Mucosa of stomach (tissue), 1 donor: Measurements from ENCODE around the gene CHD5.

ENCODE experiments used
- H3K27me3 ChIP-seq: one replicate; pipeline ENCODE4 v1.7.0; 2013; ENCODE audit warnings: mild to moderate bottlenecking, low read length; ENCODE audit not compliant: control insufficient read depth, insufficient read depth
- H3K36me3 ChIP-seq: one replicate; pipeline ENCODE4 v1.7.0; 2013; ENCODE audit warnings: low read length; ENCODE audit not compliant: control insufficient read depth, insufficient read depth
- H3K4me1 ChIP-seq: one replicate; pipeline ENCODE4 v1.7.0; 2013; ENCODE audit warnings: mild to moderate bottlenecking, low read length; ENCODE audit not compliant: control insufficient read depth, insufficient read depth
- H3K4me3 ChIP-seq: one replicate; pipeline ENCODE4 v1.7.0; 2013; ENCODE audit warnings: low read length
- H3K9ac ChIP-seq: one replicate; pipeline ENCODE4 v1.7.0; 2013; ENCODE audit warnings: mild to moderate bottlenecking, low read length, moderate library complexity
- H3K9me3 ChIP-seq: one replicate; pipeline ENCODE4 v1.7.0; 2013; ENCODE audit warnings: mild to moderate bottlenecking, low read length, moderate library complexity; ENCODE audit not compliant: control insufficient read depth
- donor health status: Pancreatic carcinoma.

CHD5 gene

DNA sequence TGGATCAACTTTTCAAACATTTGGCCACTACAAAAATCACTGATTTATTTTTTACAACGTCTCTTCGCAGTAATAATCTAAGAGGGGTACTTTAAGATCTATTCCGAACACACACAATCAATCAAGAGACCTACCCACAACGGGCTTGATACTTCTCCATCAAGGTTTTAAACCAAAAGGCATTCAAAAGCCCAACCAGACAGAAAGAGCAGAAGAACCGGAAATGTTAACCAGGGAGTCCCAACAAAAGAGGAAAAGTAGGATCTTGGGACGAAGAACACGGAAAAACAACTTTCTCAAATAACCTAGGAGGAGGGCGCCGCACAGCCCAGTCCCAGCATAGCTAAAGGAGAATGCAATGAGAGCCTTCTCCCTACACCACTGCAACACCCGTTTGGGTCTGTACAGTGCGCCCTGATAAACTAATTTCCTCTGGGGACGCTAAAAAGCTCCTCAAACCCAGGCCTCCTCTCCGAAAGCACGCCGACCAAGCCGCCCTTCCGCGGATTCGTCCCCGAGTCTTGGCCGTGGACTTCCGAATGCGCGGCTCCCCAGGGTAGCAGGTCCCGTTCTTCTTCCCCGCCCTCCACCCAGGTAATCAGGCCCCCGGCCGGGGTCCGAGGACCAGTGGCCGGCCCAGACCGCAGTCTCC is 18.7 kb upstream of the CHD5 start:
- Histone ChIP-seq H3K4me3 (peak overlapping the region; percentile 69), H3K9ac (peak overlapping the region; percentile 84), H3K9me3 (no peaks in the 10 kb centered on the region), H3K36me3 (no peaks in the 10 kb centered on the region), H3K27me3 (no peaks in the 10 kb centered on the region), H3K4me1 (peaks cover 15% of the 10 kb centered on the region)

DNA sequence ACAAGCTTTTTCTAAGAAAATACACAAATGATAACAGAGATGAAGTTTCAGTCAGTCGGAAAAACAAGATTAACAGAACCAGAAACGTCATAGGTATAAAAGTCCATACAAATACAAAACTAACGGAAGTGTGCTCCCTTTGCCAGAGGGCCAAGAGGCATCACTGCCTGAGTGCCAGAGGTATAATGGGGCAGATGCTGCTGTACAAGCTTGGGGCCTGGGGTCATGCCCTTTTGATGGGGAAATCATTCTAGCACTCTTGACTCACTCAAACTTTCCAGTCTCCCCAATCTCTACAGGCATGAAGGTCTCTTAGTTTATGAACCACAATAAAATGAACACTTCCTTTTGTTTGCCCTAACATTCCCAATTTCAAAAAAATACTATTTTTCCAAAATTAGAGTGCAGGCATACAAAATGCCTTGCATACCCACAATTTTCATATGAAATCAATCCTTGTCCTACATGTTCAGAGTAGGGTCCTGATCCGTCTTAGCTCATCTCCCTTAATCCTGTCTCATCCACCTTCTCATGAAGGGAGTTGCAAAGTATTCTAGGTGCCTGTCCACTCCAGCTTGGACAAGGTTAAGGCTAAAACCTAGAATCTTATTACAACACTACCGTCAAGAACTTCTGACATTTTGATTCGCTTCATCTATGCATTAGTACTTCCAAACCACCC is 17.8 kb upstream of the CHD5 start:
- Histone ChIP-seq H3K36me3 (no peaks in the 10 kb centered on the region), H3K9ac (peak overlapping the region; percentile 84), H3K9me3 (no peaks in the 10 kb centered on the region), H3K4me1 (peaks cover 15% of the 10 kb centered on the region), H3K27me3 (no peaks in the 10 kb centered on the region), H3K4me3 (peak overlapping the region; percentile 69)

DNA sequence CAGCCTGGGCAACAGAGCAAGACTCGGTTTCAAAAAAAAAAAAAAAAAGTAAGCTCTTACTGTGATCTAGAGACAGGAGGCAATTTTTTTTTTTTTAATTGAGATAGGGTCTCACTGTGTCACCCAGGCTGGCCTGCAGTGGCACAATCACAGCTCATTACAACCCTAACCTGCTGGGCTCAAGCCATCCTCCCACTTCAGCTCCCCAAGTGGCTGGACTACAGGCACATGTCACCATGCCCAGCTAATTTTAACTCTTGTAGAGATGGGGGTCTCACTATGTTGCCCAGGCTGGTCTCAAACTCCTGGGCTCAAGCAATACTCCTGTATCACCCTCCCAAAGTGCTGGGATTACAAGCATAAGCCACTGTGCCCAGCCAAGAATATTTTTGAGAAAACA is 11.8 kb upstream of the CHD5 start:
- H3K9me3 ChIP-seq, result no peaks in the 10 kb centered on the region
- no peaks in the 10 kb centered on the region for H3K27me3 ChIP-seq
- no peaks in the 10 kb centered on the region for H3K36me3 ChIP-seq

DNA sequence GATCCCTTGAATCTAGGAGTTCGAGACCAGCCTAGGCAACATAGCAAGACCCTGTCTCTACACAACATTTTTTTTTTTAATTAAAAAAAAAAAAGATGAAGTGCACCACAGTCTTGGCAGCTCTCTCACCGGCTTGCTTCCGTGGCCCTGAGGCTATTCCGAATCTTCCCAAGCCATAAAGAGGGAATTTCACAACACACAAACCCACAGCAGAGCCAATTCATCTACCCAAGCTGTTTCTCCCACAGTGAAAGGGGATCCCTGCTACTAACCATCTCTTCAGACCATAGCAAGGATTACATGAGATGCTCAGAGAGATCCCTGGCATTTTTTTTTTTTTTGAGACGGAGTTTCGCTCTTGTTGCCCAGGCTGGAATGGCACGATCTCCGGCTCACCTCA is 8.3 kb upstream of the CHD5 start:
- Histone ChIP-seq H3K9me3 (no peaks in the 10 kb centered on the region), H3K4me1 (no peaks in the 10 kb centered on the region), H3K4me3 (no peak overlapping the region), H3K36me3 (no peaks in the 10 kb centered on the region), H3K27me3 (no peaks in the 10 kb centered on the region), H3K9ac (no peak overlapping the region)

More for the DNA sequence above, 11.8 kb upstream of the CHD5 start:
- Histone ChIP-seq H3K4me3 (no peak overlapping the region), H3K4me1 (no peaks in the 10 kb centered on the region), H3K9ac (no peak overlapping the region)

DNA sequence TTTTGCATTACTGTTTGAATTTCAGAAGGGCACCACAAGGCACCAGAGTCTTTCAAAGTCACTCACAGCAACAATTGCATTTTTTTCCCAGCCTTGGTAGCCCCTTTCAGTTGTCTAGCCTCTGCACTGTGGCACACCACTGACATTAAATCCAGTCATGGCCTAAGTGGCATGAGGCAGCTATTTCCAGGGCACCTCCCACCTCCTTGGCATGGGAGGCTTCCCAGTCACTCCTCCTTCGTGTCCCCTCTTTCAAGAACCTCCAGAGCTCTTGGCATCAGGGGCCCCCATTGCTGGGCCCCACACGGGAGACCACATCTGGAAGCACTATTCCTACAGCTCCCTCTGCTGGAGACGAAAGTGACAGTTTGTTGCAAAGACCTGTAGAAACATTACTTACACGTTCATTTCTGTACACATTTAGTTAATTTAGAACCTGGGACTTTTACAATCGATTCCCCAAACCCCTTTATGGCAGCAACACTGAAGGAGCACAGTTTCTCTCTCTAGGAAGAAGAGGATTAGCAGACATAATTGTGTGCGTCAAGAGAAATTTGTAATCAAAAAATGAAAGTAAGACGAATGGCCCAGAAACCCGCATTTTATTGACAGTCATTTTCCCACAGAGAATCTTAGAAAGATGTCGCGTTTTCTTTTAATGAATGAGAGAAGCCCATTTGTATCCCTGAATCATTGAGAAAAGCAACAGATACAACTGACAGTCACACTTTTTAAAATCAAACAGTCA is 5.7 kb upstream of the CHD5 start:
- Histone ChIP-seq H3K9ac (no peak overlapping the region), H3K4me3 (no peak overlapping the region), H3K9me3 (no peaks in the 10 kb centered on the region), H3K36me3 (no peaks in the 10 kb centered on the region), H3K4me1 (no peaks in the 10 kb centered on the region), H3K27me3 (peaks cover 11% of the 10 kb centered on the region)

DNA sequence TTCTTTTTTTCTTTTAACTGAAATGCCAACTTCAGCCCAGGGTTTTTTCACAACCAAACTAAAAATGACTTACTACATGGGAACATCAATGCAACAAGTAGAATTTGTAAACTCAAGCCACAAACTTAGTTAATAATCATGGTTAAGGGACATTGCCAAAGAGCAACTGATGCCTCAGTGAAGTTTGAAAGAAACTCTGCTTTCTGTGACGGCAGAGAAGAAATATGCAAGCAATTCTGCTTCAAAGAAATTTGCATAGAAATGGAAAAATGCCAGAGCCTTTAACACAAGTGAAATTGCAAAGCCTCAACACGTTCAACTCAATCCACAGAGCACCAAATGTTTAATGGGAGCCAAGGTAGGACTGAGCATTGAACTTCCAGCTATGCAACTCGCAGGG is 5.0 kb upstream of the CHD5 start:
- no peaks in the 10 kb centered on the region for H3K4me1 ChIP-seq
- H3K4me3 ChIP-seq, result no peak overlapping the region
- H3K36me3 ChIP-seq, result no peaks in the 10 kb centered on the region
- H3K9me3 ChIP-seq, result no peaks in the 10 kb centered on the region
- no peak overlapping the region for H3K9ac ChIP-seq
- H3K27me3 ChIP-seq, result peaks cover 14% of the 10 kb centered on the region

DNA sequence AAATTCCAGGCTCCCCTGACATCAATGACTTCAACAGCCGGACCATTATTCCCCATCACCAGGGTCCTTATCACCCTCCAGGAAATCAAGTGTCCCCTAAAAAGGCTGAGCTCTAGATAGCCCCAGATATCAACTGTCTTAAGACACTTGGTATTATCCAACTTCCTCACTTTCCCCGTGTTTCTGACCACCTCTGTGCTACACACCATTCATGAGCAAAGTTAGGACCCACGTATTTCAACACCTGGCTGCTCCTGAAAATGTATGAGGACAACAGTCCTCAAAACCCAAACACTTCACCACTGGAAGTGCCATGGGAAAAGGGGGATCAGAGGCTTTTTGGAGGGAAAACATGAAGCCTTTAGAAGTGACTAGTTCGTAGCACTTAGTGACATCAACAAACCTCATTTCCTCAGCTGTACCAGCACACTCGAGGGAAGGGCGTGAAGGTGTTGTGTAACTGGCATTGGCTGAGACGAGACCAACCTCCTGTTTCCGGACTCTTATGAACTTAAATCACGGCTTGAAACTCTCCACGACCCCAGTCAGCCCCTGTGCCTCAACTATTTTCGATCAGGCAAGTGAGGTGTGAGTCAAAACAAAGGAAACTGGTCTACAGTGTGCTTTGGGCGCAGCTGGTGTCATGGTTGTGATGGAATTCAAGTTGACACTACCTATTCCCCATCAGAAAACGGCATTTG is 4.1 kb upstream of the CHD5 start:
- Histone ChIP-seq H3K36me3 (no peaks in the 10 kb centered on the region), H3K4me3 (no peak overlapping the region), H3K4me1 (no peaks in the 10 kb centered on the region), H3K9ac (no peak overlapping the region), H3K27me3 (peaks cover 14% of the 10 kb centered on the region), H3K9me3 (no peaks in the 10 kb centered on the region)

DNA sequence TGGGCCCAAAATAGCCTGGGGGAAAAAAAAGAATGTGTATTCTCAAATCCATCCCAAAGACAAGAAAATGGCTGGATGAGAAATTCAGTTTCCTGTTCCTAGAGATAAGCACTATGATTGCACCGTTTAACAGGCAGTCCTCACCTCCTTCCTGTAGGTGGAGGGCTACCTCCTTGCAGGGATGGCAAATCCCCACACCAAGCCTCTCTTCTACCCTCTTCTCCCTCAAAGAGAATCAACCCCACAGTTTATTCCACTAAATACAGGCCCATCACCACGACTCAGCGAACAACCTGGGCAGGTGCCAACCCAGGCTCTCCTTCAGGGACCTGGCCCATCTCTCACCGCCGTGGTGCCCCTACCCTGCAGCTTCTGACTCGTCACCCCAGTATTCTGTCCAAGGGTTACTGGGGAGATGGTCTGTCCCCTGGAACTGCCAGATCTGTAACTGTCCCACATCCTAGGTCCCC is 3.4 kb upstream of the CHD5 start:
- Histone ChIP-seq H3K9ac (no peak overlapping the region), H3K4me3 (no peak overlapping the region), H3K9me3 (no peaks in the 10 kb centered on the region), H3K27me3 (peaks cover 21% of the 10 kb centered on the region), H3K36me3 (no peaks in the 10 kb centered on the region), H3K4me1 (peaks cover 4% of the 10 kb centered on the region)

DNA sequence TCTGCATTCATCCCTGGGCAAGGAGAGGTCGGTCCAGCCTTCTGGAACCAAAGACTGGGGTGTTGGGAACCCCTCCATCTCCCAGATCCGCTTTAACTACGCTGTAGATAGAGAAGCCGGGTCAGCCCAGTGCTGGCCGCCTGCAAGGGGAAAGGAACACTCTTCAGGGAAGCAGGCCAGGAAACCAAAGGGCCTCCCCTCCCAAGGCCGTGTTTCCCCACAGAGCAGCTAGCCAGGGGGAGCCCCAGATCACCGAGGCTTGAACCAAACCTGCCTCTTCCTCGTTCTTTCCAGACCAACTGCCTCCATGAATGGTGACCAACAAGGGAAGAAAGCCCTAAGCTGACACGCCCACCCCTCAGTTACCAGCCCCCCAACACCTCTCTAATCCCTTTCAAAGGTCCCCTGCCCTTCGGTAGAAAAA is 1.2 kb upstream of the CHD5 start:
- peaks cover 41% of the 10 kb centered on the region for H3K27me3 ChIP-seq

DNA sequence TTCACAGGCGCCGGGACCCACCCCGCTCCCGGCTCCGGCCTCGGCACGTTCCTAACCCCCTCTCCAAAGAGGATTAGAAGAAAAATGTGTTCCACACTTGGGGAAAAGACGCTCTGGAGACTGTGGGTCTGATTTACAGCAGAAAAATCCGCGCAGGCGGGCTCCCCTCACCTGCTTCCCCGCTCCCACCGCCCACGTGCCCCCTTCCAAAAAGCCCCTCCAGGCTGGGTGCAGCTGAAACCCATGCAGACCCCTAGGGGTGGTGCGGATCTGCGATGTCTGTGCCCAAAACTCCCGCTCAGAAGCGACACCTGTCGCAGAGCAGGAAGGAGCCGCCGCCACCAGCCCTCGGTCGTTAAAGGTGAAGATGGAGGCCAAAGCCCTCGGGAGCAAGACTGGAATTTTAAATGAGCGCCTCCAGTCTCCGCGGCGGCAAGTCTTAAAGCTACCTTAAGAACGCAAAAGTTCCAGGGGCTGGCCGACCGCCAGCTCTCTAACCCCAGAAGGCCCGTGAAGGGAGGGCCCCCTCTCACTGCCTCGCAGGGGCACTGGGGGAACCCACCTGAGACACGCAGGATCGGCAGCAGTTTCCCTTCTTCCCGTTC is 688 bp upstream of the CHD5 start:
- peaks cover 4% of the 10 kb centered on the region for H3K4me1 ChIP-seq
- no peaks in the 10 kb centered on the region for H3K36me3 ChIP-seq
- H3K9me3 ChIP-seq, result no peaks in the 10 kb centered on the region
- H3K9ac ChIP-seq, result no peak overlapping the region
- no peak overlapping the region for H3K4me3 ChIP-seq
- H3K27me3 ChIP-seq, result peaks cover 45% of the 10 kb centered on the region

More for the DNA sequence above, 1.2 kb upstream of the CHD5 start:
- H3K9ac ChIP-seq, result no peak overlapping the region
- no peak overlapping the region for H3K4me3 ChIP-seq
- peaks cover 4% of the 10 kb centered on the region for H3K4me1 ChIP-seq
- H3K36me3 ChIP-seq, result no peaks in the 10 kb centered on the region
- no peaks in the 10 kb centered on the region for H3K9me3 ChIP-seq

DNA sequence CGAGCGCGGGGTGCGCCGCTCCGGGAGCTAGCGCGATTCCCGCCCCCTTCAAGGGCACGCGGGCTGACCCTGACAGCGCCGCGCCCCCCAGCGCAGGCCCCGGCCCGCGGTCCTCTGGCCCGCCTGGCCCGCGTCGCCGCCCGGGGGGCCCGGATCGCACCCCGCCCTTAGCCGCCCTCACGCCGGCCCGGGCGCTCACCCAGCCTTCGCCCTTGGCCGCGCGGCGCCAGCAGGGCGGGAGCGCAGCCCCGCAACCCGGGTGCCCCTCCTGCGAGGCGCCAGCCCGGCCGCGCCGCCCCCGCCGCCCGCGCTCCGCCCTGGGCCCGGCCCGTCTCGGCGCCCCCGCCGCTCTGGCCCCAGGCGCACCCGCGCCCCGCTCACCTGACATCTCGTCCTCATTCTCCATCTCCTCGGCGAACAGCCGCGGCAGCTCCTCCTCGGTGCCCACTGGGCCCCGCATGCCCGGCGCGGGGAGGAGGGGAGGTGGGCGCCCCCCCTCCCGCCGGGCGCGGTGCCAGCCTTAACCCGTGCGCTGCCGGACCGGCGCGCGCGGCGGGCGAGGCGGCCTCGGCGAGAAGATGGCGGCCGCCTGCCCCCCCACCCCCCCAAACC is 451 bp downstream of the CHD5 start:
- Histone ChIP-seq H3K4me1 (peaks cover 4% of the 10 kb centered on the region), H3K9me3 (no peaks in the 10 kb centered on the region), H3K27me3 (peaks cover 45% of the 10 kb centered on the region), H3K36me3 (no peaks in the 10 kb centered on the region), H3K4me3 (no peak overlapping the region), H3K9ac (no peak overlapping the region)
